ENCODE results near the gene NDUFAF2.
"Not testable (repeated sequence)": the region's sequence is repeated elsewhere in the genome, so short reads cannot be mapped to it uniquely, and the experiment has no call there.

Gene NDUFAF2

DNA sequence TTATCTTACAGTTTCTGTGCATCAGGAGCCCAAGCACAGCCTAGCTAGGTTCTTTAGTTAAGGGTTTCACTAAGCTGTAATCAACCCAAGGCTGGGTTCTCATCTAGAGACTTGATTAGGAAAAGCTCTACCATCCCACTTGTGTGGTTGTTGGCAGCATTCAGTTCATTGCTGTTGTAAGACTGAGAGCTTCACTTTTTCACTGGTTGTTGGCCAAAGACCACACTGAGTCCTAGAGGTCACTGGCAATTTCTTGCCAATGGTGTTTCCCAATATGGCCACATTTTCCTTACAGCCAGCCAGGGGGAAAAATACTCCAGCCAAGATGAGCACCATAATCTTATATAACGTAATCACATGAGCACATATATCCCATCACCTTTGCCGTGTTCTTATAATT is 142.9 kb downstream of the NDUFAF2 start:
- no peak overlapping the region for H3K4me3 ChIP-seq (ENCODE audit: control insufficient read depth, low read depth, low read length)
- DNase-seq (ENCODE audit: low read depth): peak; percentile 19
- TF ChIP-seq, protein P1, sequence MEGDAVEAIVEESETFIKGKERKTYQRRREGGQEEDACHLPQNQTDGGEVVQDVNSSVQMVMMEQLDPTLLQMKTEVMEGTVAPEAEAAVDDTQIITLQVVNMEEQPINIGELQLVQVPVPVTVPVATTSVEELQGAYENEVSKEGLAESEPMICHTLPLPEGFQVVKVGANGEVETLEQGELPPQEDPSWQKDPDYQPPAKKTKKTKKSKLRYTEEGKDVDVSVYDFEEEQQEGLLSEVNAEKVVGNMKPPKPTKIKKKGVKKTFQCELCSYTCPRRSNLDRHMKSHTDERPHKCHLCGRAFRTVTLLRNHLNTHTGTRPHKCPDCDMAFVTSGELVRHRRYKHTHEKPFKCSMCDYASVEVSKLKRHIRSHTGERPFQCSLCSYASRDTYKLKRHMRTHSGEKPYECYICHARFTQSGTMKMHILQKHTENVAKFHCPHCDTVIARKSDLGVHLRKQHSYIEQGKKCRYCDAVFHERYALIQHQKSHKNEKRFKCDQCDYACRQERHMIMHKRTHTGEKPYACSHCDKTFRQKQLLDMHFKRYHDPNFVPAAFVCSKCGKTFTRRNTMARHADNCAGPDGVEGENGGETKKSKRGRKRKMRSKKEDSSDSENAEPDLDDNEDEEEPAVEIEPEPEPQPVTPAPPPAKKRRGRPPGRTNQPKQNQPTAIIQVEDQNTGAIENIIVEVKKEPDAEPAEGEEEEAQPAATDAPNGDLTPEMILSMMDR (conservative IDR thresholded peaks at IDR 0.05; ENCODE audit: control insufficient read depth, insufficient read depth, low read depth, low read length): no peak

DNA sequence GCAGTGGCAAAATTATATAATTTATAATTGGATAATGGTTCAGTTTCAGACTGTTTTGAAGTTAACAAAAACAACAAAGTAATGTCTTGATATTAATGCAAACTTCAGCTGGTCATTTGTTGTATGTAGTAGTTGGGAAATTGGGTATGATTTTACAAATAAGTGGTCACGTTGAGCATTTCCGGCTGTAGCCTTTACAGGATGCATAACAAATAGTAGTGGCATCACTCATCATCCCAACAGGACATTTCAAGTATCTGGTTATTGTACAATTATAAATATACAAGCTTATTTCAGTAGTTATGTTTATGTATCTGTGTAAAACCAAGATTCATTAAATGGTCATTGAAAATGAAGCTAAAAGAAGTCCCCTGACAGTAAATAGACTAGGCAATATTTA is 144.3 kb downstream of the NDUFAF2 start:
- no peak overlapping the region for H3K4me3 ChIP-seq (ENCODE audit: control insufficient read depth, low read depth, low read length)
- no peak for DNase-seq (ENCODE audit: low read depth)
- TF ChIP-seq, protein P1 (conservative IDR thresholded peaks at IDR 0.05; ENCODE audit: control insufficient read depth, insufficient read depth, low read depth, low read length): no peak

DNA sequence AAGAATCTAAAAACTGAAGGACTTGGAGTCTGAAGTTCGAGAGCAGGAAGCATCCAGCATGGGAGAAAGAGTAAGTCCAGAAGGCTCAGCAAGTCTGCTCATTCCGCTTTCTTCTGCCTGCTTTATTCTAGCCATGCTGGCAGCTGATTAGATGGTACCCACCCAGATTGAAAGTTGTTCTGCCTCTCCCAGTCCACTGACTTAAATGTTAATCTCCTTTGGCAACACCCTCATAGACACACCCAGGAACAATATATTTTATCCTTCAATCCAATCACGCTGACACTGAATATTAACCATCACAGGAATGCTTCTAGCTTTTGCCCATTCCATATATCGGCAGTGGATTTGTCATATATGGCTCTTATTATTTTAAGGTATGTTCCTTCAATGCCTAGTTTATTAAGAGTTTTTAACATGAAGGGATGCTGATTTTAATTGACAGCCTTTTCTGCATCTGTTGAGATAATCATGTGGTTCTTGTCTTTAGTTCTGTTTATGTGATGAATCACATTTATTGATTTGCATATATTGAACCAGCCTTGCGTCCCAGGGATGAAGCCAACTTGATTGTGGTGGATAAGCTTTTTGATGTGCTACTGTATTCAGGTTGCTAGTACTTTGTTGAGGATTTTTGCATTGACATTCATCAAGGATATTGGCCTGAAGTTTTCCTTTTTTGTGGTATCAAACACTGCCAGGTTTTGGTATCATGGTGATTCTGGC is 148.2 kb downstream of the NDUFAF2 start:
- not testable (repeated sequence) for DNase-seq (ENCODE audit: low read depth)

DNA sequence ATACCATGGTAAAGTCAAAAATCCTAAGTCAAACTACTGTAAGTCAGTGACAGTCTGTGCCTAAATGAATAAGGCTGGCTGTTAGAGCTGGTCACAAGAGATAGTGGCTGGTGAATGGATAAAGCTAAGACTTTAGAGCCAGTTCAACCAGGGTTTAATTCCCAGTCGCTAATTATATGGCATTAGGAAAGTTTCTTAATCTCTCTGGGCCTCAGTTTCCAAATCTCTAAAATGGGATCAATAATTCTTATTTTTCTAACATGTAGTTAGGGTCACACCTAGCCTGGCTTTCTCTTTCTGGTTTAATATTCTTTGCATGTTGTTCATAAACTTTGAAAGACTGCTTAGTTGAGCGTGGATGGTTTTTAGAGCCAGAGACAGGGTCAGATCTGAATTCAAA is 152.5 kb downstream of the NDUFAF2 start:
- H3K4me3 ChIP-seq (ENCODE audit: control insufficient read depth, low read depth, low read length): no peak overlapping the region
- no peak for DNase-seq (ENCODE audit: low read depth)
- TF ChIP-seq, protein P1 (conservative IDR thresholded peaks at IDR 0.05; ENCODE audit: control insufficient read depth, insufficient read depth, low read depth, low read length): no peak

More for the DNA sequence above, 148.2 kb downstream of the NDUFAF2 start:
- not testable (repeated sequence) for H3K4me3 ChIP-seq (ENCODE audit: control insufficient read depth, low read depth, low read length)

DNA sequence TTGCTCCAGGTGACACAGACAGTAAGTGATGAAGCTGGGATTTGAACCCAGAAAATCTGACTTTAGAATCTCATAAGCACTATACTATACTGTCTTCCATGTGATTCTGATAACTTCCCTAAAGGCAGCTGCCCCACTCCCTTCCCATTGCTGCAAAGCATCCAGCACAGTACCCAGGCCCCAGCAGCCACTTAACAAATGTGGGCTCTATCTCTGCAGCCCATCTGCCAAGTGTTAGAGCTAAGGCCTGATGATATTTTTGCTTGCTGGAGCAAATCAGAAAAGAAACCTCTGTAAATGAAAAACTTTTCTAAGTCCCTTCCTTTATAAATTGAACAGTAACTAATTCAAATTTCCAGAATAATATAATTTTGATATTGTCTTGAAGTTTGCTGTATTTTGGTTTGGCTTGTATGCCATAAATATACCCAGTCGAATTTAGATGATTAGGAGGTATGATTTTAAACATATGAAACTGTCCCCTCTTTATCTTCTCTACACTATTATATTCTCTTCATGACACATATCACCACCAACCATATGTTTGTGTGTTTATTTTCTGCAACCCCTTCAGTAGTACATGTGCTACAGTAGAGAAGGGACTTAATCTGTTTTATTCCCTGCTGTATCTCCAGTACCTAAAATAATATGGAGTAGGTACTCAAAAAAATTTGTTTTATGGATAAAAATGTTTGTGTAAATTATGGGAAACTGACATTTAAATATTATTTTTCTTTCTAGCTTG is 153.4 kb downstream of the NDUFAF2 start:
- H3K4me3 ChIP-seq (ENCODE audit: control insufficient read depth, low read depth, low read length): no peak overlapping the region
- no peak for DNase-seq (ENCODE audit: low read depth)
- TF ChIP-seq, protein P1 (conservative IDR thresholded peaks at IDR 0.05; ENCODE audit: control insufficient read depth, insufficient read depth, low read depth, low read length): no peak

DNA sequence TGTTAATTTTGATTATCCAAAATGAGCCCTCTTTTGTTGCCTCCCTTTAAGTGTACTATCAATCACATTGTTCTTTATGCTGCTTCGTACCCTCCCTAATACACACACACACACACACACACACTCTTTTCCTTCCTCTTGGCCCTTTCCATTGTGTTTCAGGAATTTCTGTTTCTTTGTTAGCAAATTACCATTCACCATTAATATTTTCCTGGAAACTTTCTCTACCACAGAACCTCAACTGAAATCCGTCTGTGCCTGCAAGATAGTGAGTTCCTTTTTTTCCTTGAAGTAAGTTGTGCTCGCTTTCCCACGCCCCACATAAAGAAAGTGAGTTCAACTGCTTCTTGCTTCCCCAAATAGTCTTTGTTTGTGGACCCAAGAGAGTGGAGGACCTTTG is 155.4 kb downstream of the NDUFAF2 start:
- TF ChIP-seq, protein P1 (conservative IDR thresholded peaks at IDR 0.05; ENCODE audit: control insufficient read depth, insufficient read depth, low read depth, low read length): no peak
- no peak overlapping the region for H3K4me3 ChIP-seq (ENCODE audit: control insufficient read depth, low read depth, low read length)
- no peak for DNase-seq (ENCODE audit: low read depth)

DNA sequence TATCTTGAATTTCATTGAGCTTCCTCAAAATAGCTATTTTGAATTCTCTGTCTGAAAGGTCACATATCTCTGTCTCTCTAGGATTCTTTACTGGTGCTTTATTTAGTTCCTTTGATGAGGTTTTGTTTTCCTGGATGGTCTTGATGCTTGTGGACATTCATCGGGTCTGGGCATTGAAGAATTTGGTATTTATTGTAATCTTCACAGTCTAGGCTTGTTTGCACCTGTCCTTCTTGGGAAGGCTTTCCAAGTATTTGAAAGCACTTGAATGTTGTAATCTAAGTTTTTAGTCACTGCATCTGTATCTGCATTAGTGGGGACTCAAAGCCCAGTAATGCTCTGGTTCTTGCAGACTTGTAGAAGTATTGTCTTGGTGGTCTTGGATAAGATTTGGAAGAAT is 169.4 kb downstream of the NDUFAF2 start:
- DNase-seq (ENCODE audit: low read depth): no peak
- TF ChIP-seq, protein P1 (conservative IDR thresholded peaks at IDR 0.05; ENCODE audit: control insufficient read depth, insufficient read depth, low read depth, low read length): no peak
- H3K4me3 ChIP-seq (ENCODE audit: control insufficient read depth, low read depth, low read length): no peak overlapping the region
